Medulla oblongata (tissue), 1 donor: ENCODE data around the gene CTNNA3.

Experiments
- DNase-seq: peaks from one replicate; pipeline ENCODE4 v3.0.0-alpha.2; 2015; ENCODE audit errors: extremely low spot score

CTNNA3 gene

GRCh38 chr10:66294538-66294937 is 1401.5 kb downstream of the CTNNA3 start:
- no peak for DNase-seq

GRCh38 chr10:66292922-66293321 is 1403.1 kb downstream of the CTNNA3 start:
- no peak for DNase-seq

- no peak for DNase-seq
Measured at GRCh38 chr10:66292456-66292855, 1403.5 kb downstream of the CTNNA3 start.

- DNase-seq, result no peak
Measured at GRCh38 chr10:66291133-66291532, 1404.9 kb downstream of the CTNNA3 start.

- DNase-seq, result no peak
Measured at GRCh38 chr10:66284621-66285020, 1411.4 kb downstream of the CTNNA3 start.

GRCh38 chr10:66283874-66284464 is 1412.0 kb downstream of the CTNNA3 start:
- DNase-seq, result no peak

- DNase-seq, result no peak
Measured at GRCh38 chr10:66283064-66283463, 1412.9 kb downstream of the CTNNA3 start.

GRCh38 chr10:66281327-66281726 is 1414.7 kb downstream of the CTNNA3 start:
- DNase-seq, result no peak

GRCh38 chr10:66277481-66277880 is 1418.5 kb downstream of the CTNNA3 start:
- DNase-seq, result no peak

GRCh38 chr10:66273966-66274519 is 1422.0 kb downstream of the CTNNA3 start:
- no peak for DNase-seq

GRCh38 chr10:66265398-66265797 is 1430.6 kb downstream of the CTNNA3 start:
- DNase-seq, result no peak

GRCh38 chr10:66259836-66260235 is 1436.2 kb downstream of the CTNNA3 start:
- no peak for DNase-seq

GRCh38 chr10:66258693-66259092 is 1437.3 kb downstream of the CTNNA3 start:
- DNase-seq, result no peak

- DNase-seq, result no peak
Measured at GRCh38 chr10:66257801-66258200, 1438.2 kb downstream of the CTNNA3 start.

GRCh38 chr10:66252986-66253385 is 1443.0 kb downstream of the CTNNA3 start:
- DNase-seq, result peak; percentile 11

GRCh38 chr10:66246177-66246576 is 1449.8 kb downstream of the CTNNA3 start:
- no peak for DNase-seq

- DNase-seq, result no peak
Measured at GRCh38 chr10:66244953-66245352, 1451.0 kb downstream of the CTNNA3 start.

- no peak for DNase-seq
Measured at GRCh38 chr10:66242885-66243284, 1453.1 kb downstream of the CTNNA3 start.

GRCh38 chr10:66239062-66239461 is 1456.9 kb downstream of the CTNNA3 start:
- DNase-seq, result no peak

- no peak for DNase-seq
Measured at GRCh38 chr10:66238343-66238742, 1457.7 kb downstream of the CTNNA3 start.

GRCh38 chr10:66234872-66235271 is 1461.1 kb downstream of the CTNNA3 start:
- no peak for DNase-seq

- DNase-seq, result no peak
Measured at GRCh38 chr10:66228887-66229286, 1467.1 kb downstream of the CTNNA3 start.

- DNase-seq, result no peak
Measured at GRCh38 chr10:66223656-66224055, 1472.3 kb downstream of the CTNNA3 start.

- DNase-seq, result no peak
Measured at GRCh38 chr10:66222462-66223046, 1473.4 kb downstream of the CTNNA3 start.
